ENCODE results near the gene PTPRM. TPM values are rescaled to one million over a fixed set of nuclear protein-coding genes. Genes with fewer than 3 reads are reported as not detected.

The PTPRM gene
- total and polyA plus RNA-seq, 2 of the 8 experiments (the other 6 are each of a cell fraction or from before 2014, with no cell fraction given) = 4.1 to 7.0 TPM

- Histone ChIP-seq H3K56ac (replicated peaks; ENCODE audit: insufficient read length, low read depth, low read length) (no peak overlapping the region), H3K23me2 (ENCODE audit: low read depth, low read length) (no peaks in the 10 kb centered on the region), H3K18ac (ENCODE audit: extremely low read depth, low read length) (no peak overlapping the region), H4K91ac (replicated peaks; ENCODE audit: insufficient read length, low read length) (no peak overlapping the region), H4K5ac (ENCODE audit: insufficient read length, low read depth, low read length) (no peak overlapping the region), H3K23ac (ENCODE audit: insufficient read length) (no peak overlapping the region), H3K36me3 (ENCODE audit: control insufficient read depth in 2 of 4, insufficient read depth in 4 of 4, low read length in 3 of 4) (0 out of 8 replicates have a peak, but pooled peaks cover 0 to under 1% (median 0%) of the 10 kb centered on the region in 4 experiments), H2AFZ (ENCODE audit: low read length) (no peak overlapping the region), H2BK15ac (ENCODE audit: low read length) (no peak overlapping the region), H3K4me2 (ENCODE audit: insufficient read depth in 1 of 2, low read depth in 2 of 2, low read length in 2 of 2) (no peak overlapping the region), H3K79me1 (ENCODE audit: low read depth, low read length) (no peaks in the 10 kb centered on the region), H2BK20ac (ENCODE audit: low read length) (no peak overlapping the region), H2BK12ac (ENCODE audit: low read depth, low read length) (no peak overlapping the region), H3K79me2 (ENCODE audit: control insufficient read depth in 1 of 2, insufficient read depth in 2 of 2, low read length in 2 of 2) (no peaks in the 10 kb centered on the region), H2BK120ac (replicated peaks; ENCODE audit: low read depth, low read length) (no peak overlapping the region), H3K27ac (ENCODE audit: low read depth, low read length) (no peak overlapping the region), H4K8ac (ENCODE audit: extremely low read depth, insufficient read depth, low read length) (no peak overlapping the region), H3K9me3 (ENCODE audit: insufficient read depth in 2 of 2, low read depth in 1 of 2, low read length in 1 of 2) (no peaks in the 10 kb centered on the region), H3K4me1 (replicated peaks in 1 of 4; ENCODE audit: control insufficient read depth in 3 of 4, insufficient read depth in 4 of 4, low read length in 3 of 4) (no peaks in the 10 kb centered on the region), H2AK5ac (ENCODE audit: low read depth, low read length) (no peak overlapping the region), H3K9ac (replicated peaks in 1 of 4; ENCODE audit: extremely low read depth in 1 of 4, low read depth in 3 of 4, low read length in 3 of 4) (no peak overlapping the region), H3K4me3 (ENCODE audit: extremely low read depth in 1 of 4, insufficient read depth in 2 of 4, low read depth in 3 of 4, low read length in 4 of 4) (no peak overlapping the region), H2BK5ac (ENCODE audit: low read depth, low read length) (no peak overlapping the region), H3K14ac (ENCODE audit: insufficient read length) (no peak overlapping the region), H4K20me1 (replicated peaks in 1 of 2; ENCODE audit: control insufficient read depth in 1 of 2, insufficient read depth in 2 of 2, low read length in 2 of 2) (no peaks in the 10 kb centered on the region), H3K4ac (replicated peaks; ENCODE audit: insufficient read length, low read depth, low read length) (no peak overlapping the region), H3K27me3 (replicated peaks in 1 of 4; ENCODE audit: control insufficient read depth in 3 of 4, extremely low read depth in 1 of 4, insufficient read depth in 3 of 4, low read length in 3 of 4) (no peaks in the 10 kb centered on the region)
- DNase-seq (ENCODE audit: low read depth in 1 of 2, low spot score in 2 of 2) = no peak
- no peak for FAIRE-seq
- ChIA-PET POLR2A (ENCODE audit: partially characterized antibody) (no interaction called here), CTCF (ENCODE audit: partially characterized antibody) (interaction anchor here (0.9 to 4.5 kb wide), 8 partner anchors 9 to 1226 kb away, joined by 3 to 18 read pairs (median 4); no protein-coding TSS in a partner anchor)
- WGBS, 2 experiments (ENCODE audit: extremely low coverage in 1 of 2, insufficient coverage in 1 of 2, insufficient read length in 1 of 2, insufficient replicate concordance in 2 of 2, low coverage in 1 of 2, low lambda C conversion rate in 2 of 2, missing lambda C conversion rate in 1 of 2) = 96% methylated on average over 2 of the region's 2 CpGs; no CpG with 5 or more reads in 1 of the 2 experiments
- TF ChIP-seq POU5F1 (IDR thresholded peaks at IDR 0.05; ENCODE audit: low read depth, low read length) = no peak
- TF ChIP-seq ZNF274 (IDR thresholded peaks at IDR 0.05; ENCODE audit: borderline replicate concordance, extremely low read depth, low read length) = no peak
- TF ChIP-seq KDM1A (IDR thresholded peaks at IDR 0.05; ENCODE audit: borderline replicate concordance, low read length) = no peak
- TF ChIP-seq JUN (IDR thresholded peaks at IDR 0.05; ENCODE audit: low read depth, low read length) = no peak
- TF ChIP-seq SP1 (IDR thresholded peaks at IDR 0.05; ENCODE audit: low read depth, low read length) = no peak
- no peak for TF ChIP-seq BACH1 (IDR thresholded peaks at IDR 0.05; ENCODE audit: low read length)
- no peak for TF ChIP-seq ASH2L (IDR thresholded peaks at IDR 0.05; ENCODE audit: low read length)
- TF ChIP-seq GTF2F1 (IDR thresholded peaks at IDR 0.05; ENCODE audit: borderline replicate concordance, low read depth, low read length) = no peak
- no peak for TF ChIP-seq SP2 (IDR thresholded peaks at IDR 0.05; ENCODE audit: low read length)
- TF ChIP-seq RXRA (IDR thresholded peaks at IDR 0.05; ENCODE audit: insufficient read depth, low read depth, low read length) = no peak
- TF ChIP-seq SIRT6 (IDR thresholded peaks at IDR 0.05; ENCODE audit: low read length) = no peak
- TF ChIP-seq TAF1 (IDR thresholded peaks at IDR 0.05; ENCODE audit: low read depth, low read length) = no peak
- TF ChIP-seq RAD21 (IDR thresholded peaks at IDR 0.05 in 1 of 2, conservative IDR thresholded peaks at IDR 0.05 in 1 of 2; ENCODE audit: low read depth in 2 of 2, low read length in 2 of 2) = no peak
- no peak for TF ChIP-seq SAP30 (IDR thresholded peaks at IDR 0.05; ENCODE audit: insufficient read depth, insufficient replicate concordance, low read length)
- TF ChIP-seq TCF12 (IDR thresholded peaks at IDR 0.05; ENCODE audit: low read depth, low read length) = no peak
- TF ChIP-seq CBX8 (IDR thresholded peaks at IDR 0.05; ENCODE audit: borderline replicate concordance, low read depth, low read length) = no peak
These were observed 824.0 kb downstream of the PTPRM start for GRCh38 chr18:8391068-8391467.
